ENCODE measurements around the gene ALDH1A3. TPM values are rescaled to one million over a fixed set of nuclear protein-coding genes. Genes with fewer than 3 reads are reported as not detected.

ALDH1A3 gene
- total and polyA plus RNA-seq, 2 of the 13 experiments (the other 11 are each of a cell fraction or from before 2014, with no cell fraction given), result not detected

GRCh38 chr15:100923902-100924301 is 44.3 kb downstream of the ALDH1A3 start:
- TF ChIP-seq ZFP37 (CRISPR knock-in tag; IDR thresholded peaks at IDR 0.05; ENCODE audit: borderline replicate concordance) (no peak), ZNF639 (CRISPR knock-in tag; conservative IDR thresholded peaks at IDR 0.05) (no peak), FOXM1 (CRISPR knock-in tag; IDR thresholded peaks at IDR 0.05) (no peak), ZNF569 (CRISPR knock-in tag; IDR thresholded peaks at IDR 0.05; ENCODE audit: borderline replicate concordance) (no peak), HNF4G (IDR thresholded peaks at IDR 0.05; ENCODE audit: borderline replicate concordance, low read depth, low read length) (no peak), HNF4G (CRISPR knock-in tag; IDR thresholded peaks at IDR 0.05; ENCODE audit: borderline replicate concordance, low read depth) (no peak), TEAD3 (CRISPR knock-in tag; optimal IDR thresholded peaks at IDR 0.05; ENCODE audit: borderline replicate concordance) (no peak), ZNF691 (CRISPR knock-in tag; IDR thresholded peaks at IDR 0.05; ENCODE audit: borderline replicate concordance, low read depth) (no peak), ZNF724P (CRISPR knock-in tag; IDR thresholded peaks at IDR 0.05; ENCODE audit: borderline replicate concordance) (no peak), ZNF737 (CRISPR knock-in tag; IDR thresholded peaks at IDR 0.05; ENCODE audit: borderline replicate concordance) (no peak), ZNF567 (CRISPR knock-in tag; IDR thresholded peaks at IDR 0.05; ENCODE audit: borderline replicate concordance) (no peak), ZNF619 (CRISPR knock-in tag; IDR thresholded peaks at IDR 0.05) (no peak)
- Histone ChIP-seq H3K4me3 (replicated peaks in 1 of 3; ENCODE audit: insufficient read depth in 1 of 3, low read depth in 2 of 3, low read length in 3 of 3) (no peak overlapping the region), H3K36me3 (replicated peaks in 1 of 2; ENCODE audit: control insufficient read depth in 1 of 2, insufficient read depth in 2 of 2, low read length in 2 of 2) (no peaks in the 10 kb centered on the region), H3K9ac (ENCODE audit: insufficient read depth, low read depth, low read length) (no peak overlapping the region), H4K20me1 (ENCODE audit: insufficient read depth, low read length) (no peaks in the 10 kb centered on the region), H3K4me1 (ENCODE audit: insufficient read depth, low read length) (no peaks in the 10 kb centered on the region), H3K9me3 (ENCODE audit: low read length) (no peaks in the 10 kb centered on the region), H3K79me2 (ENCODE audit: insufficient read depth, low read length) (no peaks in the 10 kb centered on the region), H3K4me2 (ENCODE audit: low read depth, low read length) (no peak overlapping the region), H3K27me3 (ENCODE audit: control insufficient read depth in 1 of 2, insufficient read depth in 2 of 2, low read length in 2 of 2) (peaks cover 3 to 55% of the 10 kb centered on the region in 2 experiments; a peak in 4 of 5 replicates), H2AFZ (ENCODE audit: low read length) (no peak overlapping the region), H3K27ac (ENCODE audit: extremely low read length, insufficient read depth, low read length) (no peak overlapping the region)
- POLR2A ChIA-PET, result no interaction called here
- WGBS (ENCODE audit: low lambda C conversion rate), result 0% methylated on average over 2 of the region's 5 CpGs
- ATAC-seq (no peak), DNase-seq (ENCODE audit: low spot score) (no peak), FAIRE-seq (no peak)
- BruUV-seq (replicated peaks), result no TSS peak
- in situ Hi-C loops (cut with HindIII; ENCODE audit: extremely low pct_ligation_motif_present, low pct_unique_long_range_greater_than_20kb) (loop anchor here (25.0 kb wide), 1 partner anchor 338 kb away; the partner anchor contains the start of gene CHSY1), intact Hi-C loops (cut with micrococcal nuclease; ENCODE audit: unreplicated experiment) (no loop called here)
- CTCF ChIA-PET (ENCODE audit: low intra/inter-chr PET ratio, low total read pairs), result no interaction called here
